ENCODE data around the gene CHCHD3. TPM values are rescaled to one million over a fixed set of nuclear protein-coding genes. Genes with fewer than 3 reads are reported as not detected.

CHCHD3 gene
- total RNA-seq, 1 donor = 99.7 TPM

- no peak overlapping the region for H3K4me3 ChIP-seq (ENCODE audit: low read depth, low read length)
- no peak for DNase-seq (ENCODE audit: low read depth)
- TF ChIP-seq, protein P1, sequence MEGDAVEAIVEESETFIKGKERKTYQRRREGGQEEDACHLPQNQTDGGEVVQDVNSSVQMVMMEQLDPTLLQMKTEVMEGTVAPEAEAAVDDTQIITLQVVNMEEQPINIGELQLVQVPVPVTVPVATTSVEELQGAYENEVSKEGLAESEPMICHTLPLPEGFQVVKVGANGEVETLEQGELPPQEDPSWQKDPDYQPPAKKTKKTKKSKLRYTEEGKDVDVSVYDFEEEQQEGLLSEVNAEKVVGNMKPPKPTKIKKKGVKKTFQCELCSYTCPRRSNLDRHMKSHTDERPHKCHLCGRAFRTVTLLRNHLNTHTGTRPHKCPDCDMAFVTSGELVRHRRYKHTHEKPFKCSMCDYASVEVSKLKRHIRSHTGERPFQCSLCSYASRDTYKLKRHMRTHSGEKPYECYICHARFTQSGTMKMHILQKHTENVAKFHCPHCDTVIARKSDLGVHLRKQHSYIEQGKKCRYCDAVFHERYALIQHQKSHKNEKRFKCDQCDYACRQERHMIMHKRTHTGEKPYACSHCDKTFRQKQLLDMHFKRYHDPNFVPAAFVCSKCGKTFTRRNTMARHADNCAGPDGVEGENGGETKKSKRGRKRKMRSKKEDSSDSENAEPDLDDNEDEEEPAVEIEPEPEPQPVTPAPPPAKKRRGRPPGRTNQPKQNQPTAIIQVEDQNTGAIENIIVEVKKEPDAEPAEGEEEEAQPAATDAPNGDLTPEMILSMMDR (IDR thresholded peaks at IDR 0.05; ENCODE audit: insufficient read depth, low read length) = no peak
These were observed 276.9 kb downstream of the CHCHD3 start for GRCh38 chr7:132804849-132805485.

GRCh38 chr7:132800522-132800921 lies 281.4 kb downstream of the CHCHD3 start:
- no peak for DNase-seq (ENCODE audit: low read depth)
- H3K4me3 ChIP-seq (ENCODE audit: low read depth, low read length) = no peak overlapping the region
- TF ChIP-seq, protein P1 (IDR thresholded peaks at IDR 0.05; ENCODE audit: insufficient read depth, low read length) = no peak

- TF ChIP-seq, protein P1 (IDR thresholded peaks at IDR 0.05; ENCODE audit: insufficient read depth, low read length) = no peak
- no peak for DNase-seq (ENCODE audit: low read depth)
- no peak overlapping the region for H3K4me3 ChIP-seq (ENCODE audit: low read depth, low read length)
These were observed 282.8 kb downstream of the CHCHD3 start for GRCh38 chr7:132799081-132799413.

DNA sequence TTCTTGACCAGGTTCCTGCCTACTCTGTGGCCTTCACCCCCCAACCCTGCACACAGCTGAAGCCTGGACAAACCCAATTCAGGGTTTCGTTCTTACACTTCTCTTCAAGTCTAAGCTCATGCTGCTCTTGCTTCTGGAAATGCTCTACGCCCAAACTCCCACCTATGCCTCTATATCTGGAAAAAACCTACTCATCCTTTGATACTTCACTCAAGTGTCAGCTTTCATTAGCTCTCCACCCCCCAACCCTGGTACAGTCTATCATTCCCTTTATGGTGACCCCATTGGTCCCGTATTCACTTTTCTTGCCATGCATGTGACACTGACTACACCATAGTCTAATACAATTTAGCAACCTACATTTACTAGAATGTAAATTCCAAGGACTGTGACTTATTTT lies 284.7 kb downstream of the CHCHD3 start:
- no peak overlapping the region for H3K4me3 ChIP-seq (ENCODE audit: low read depth, low read length)

GRCh38 chr7:132793474-132793873 lies 288.4 kb downstream of the CHCHD3 start:
- no peak for DNase-seq (ENCODE audit: low read depth)
- H3K4me3 ChIP-seq (ENCODE audit: low read depth, low read length) = no peak overlapping the region
- TF ChIP-seq, protein P1 (IDR thresholded peaks at IDR 0.05; ENCODE audit: insufficient read depth, low read length) = no peak

More for the DNA sequence above, 284.7 kb downstream of the CHCHD3 start:
- DNase-seq (ENCODE audit: low read depth) = no peak
- TF ChIP-seq, protein P1 (IDR thresholded peaks at IDR 0.05; ENCODE audit: insufficient read depth, low read length) = no peak

- no peak for DNase-seq (ENCODE audit: low read depth)
- no peak overlapping the region for H3K4me3 ChIP-seq (ENCODE audit: low read depth, low read length)
- TF ChIP-seq, protein P1 (IDR thresholded peaks at IDR 0.05; ENCODE audit: insufficient read depth, low read length) = no peak
These were observed 290.9 kb downstream of the CHCHD3 start for GRCh38 chr7:132791036-132791435.

- no peak for DNase-seq (ENCODE audit: low read depth)
- H3K4me3 ChIP-seq (ENCODE audit: low read depth, low read length) = no peak overlapping the region
- TF ChIP-seq, protein P1 (IDR thresholded peaks at IDR 0.05; ENCODE audit: insufficient read depth, low read length) = no peak
These were observed 291.8 kb downstream of the CHCHD3 start for GRCh38 chr7:132790104-132790503.
